HG03342 (cell line): ENCODE data around the gene TBX5.

ENCODE experiments used
- ATAC-seq: cut with Tn5 transposase; IDR thresholded peaks from one replicate; pipeline ENCODE4 v1.9.1; 2021; ENCODE audit warnings: mild to moderate bottlenecking, moderate library complexity; ENCODE audit not compliant: unreplicated experiment

Gene TBX5

DNA sequence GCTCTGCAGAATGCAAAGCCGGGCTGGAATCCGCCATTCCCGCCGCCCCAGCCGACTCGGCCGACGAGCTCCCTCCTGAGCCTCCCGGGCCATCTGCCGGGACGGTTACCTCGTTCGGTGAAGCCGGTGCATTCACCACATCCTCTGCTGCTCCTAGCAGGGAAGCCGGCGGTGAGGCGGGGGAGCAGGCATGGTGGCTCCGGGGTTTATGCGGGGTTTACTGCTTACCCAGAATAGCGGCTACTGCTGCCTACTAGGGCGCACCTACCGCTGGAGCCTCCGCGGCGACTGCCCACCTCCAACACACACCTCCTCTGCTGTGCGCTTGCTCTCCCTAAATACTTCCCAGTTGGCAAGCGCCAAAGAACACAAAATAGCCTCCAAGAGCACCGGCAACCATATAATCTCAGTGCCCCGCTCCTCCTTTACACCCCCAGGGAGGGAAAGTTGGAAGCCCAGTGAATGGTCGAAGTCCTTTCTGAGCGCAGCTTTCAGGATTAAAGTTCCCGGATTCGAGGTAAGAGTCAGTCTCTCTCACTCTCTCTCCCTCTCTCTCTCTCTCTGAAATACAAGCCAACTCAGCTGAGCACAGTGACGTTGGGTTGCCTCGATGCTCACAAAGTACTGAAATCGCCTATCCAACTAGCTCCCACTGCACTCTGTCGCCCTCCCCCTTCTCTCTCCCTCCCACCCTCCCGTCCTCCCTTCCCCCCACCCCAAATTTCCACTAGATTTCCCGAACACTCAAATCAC is at the start of gene TBX5:
Gene TBX5, minus strand, starts transcription at position 626 of the 753 bp plus-strand sequence. CDS start 2,246 bp downstream, outside the sequence.
- ATAC-seq = no peak

DNA sequence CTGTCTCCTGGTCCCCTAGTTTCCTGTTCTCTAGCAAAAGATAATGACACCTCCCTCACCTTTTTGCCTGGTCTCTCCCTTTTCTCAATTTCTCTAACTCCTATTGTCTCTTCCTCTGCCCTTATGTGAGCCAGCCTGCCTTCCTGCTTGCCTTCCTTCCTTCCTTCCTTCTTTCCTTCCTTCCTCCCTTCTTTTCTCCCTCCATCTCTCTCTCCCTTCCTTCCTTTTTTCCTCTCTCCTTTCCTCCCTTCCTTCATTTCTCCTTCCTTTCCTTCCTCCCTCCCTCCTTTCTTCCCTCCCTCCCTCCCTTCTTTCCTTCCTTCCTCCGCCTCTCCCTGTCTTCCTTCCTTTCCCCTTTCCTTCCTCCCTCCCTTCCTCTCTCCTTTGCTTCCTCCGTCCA is 45.7 kb upstream of the TBX5 start:
- ATAC-seq = no peak

DNA sequence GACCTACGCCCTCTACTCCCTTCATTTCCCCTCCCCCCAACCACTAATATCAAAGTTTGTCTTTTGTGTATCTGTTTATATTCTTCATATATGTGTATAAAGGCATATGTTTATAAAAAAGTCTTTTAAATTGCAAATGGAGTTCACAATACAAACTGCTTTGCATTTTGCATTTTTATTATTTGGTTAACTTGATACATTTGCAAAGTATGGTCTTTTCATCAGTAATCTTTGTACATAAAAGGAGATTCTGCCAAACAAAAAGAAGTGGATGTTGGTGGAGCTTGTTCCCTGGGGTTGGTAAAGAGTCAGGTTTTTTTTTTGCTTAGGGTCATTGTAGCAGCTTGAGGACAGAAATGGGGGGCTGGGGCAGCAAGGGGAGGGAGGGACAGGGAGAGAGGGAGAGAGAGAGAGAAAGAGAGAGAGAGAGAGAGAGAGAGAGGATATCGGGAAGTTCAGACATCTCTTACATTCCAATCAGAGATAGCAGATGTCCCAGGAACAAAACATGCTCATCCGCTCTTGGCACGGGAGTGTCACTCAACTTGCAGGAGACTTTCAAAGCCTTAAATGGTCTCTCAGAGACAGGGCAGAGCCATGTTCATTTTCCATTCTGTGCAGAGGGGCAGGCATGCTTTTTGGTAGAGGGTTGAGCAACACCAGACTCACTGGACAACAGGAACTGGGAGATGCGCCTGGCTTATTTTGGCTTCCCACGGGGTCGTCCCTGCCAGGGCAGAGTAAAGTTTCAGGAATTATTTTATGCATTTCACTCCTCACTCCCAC is 44.8 kb upstream of the TBX5 start:
- ATAC-seq = no peak

DNA sequence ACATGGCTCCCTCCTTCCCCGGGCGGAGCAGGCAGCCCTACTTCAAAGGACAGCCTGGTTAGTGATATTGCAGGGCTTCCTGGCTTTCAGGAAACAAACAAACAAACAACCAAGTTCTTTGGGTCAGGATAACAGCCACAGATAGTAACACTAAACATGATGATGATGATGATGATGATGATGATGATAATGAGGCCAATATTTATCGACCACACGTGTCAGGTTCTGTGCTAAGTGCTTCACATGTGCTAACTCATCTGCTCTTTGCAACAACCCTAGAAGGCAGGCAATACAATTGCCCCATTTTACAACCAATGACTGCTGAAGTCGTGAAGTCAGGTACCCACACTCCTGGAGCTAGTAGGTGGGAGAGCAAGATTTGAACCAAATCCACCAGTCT is 44.1 kb upstream of the TBX5 start:
- no peak for ATAC-seq

DNA sequence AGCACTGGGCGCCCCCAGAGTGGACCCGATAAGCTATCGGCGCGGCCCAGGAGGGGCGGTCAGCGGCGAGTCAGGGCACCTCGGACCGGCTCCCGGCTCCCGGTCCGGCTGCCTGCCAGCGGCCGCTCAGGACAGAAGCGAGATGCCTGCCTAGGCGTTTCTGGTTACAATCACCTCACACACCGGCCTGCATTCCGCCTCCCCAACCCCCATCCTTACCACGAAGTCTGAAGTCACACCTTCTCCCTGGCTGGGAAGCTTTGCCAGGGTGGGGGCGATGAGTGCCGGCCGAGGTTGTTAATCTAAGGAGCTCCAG is 42.6 kb upstream of the TBX5 start:
- ATAC-seq = no peak

DNA sequence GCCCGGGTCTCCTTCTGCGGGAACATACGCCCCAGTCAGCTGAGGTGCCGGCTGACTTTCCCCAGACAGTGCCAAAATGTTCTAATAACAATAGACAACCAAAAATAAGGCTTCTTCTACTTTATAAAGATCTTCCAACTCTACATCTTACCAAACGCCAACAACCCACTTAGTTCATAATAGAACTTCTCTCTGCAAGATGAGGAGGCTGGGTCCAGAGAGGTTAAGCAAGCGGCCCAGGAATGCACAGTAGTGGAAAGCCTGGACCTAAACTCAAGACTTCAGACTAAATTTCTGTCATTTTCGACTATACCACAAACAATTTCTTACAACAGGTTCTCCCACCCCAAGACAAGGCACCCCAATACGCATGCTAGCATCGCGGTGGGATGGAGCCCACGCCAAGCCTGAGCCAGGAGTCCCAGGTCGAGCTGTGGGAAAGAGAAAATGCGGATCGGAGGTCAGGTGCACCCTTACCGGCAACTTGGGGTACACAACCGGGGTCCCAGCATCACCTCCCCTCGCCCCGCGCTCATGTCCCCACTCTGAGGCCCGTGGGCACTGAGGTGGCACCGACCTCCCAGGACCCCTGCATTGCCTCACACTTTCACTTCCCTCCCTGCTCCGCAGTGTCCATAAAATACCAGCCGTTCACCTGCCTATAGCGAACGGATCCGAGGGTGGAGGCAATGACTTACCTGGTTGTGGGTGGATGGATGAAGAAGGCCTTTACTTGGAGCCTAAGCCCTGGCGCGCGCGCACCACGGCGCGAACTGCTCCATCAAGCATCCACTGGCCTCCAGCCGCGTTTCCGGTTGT is 42.1 kb upstream of the TBX5 start:
- ATAC-seq = no peak

DNA sequence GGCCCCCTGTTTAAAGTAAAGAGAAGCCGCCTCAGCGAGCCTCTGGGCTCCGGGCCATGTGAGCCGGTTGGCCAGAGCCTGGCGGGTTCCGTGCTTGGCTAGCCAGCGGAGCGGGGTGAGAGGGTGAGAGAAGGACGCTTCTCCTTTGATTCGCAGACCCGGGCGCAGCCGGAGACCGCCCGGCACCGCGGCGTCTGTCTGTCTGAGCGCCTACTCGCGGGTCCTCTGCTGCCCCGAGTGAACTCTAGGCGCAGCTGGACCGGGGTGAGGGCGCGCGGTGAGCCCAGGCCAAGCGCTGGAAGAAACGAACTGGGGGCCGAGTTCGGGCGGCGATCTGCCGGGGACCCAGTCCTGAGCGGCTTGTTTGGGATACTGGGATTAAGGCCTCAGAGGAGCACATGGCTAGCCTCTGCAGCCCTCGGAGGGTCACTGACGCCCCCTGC is 41.4 kb upstream of the TBX5 start:
- no peak for ATAC-seq

DNA sequence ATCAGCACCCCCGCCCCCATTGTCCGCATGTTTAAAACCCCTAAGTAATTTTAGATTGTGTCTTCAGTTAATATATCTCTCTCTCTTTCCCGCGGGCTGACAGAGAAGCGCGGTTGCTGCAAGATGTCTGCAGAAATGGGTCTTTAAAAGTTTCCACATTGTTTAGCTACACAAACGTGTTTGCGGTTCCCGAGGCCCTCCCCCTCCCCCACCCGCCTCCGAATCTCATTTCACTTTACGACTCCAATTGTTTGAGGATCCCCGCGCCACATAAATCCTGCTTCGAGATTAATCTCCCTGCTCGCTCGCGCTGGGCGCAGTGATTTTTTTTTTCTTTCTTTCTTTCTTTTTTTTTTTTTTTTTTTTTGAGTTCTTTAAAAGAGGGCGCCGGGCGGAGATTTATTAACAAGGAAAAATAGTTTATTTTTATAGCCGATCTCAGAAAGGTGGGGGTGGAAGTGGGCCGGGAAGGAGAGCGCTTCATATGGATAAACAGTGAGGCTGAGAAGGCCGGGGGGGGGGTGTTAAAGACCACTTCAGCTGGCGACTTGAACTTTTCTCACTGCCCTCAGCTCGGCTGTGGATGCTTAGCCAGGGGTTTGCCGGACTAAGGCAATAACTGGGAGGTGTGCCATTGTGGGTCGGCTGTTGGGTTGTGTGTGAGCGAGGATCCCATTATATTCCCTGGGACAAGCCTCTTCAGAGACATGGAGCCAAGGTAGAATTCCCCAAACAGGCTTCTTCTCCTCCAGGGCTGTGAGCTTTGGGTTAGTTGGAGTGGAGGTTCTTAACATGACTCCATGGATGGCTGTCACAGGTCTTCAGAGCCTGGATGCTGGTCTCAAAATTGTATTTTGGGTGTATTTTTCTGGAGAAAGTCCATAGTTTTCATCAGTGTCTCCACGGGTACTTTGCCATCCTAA is 39.7 kb upstream of the TBX5 start:
- no peak for ATAC-seq

DNA sequence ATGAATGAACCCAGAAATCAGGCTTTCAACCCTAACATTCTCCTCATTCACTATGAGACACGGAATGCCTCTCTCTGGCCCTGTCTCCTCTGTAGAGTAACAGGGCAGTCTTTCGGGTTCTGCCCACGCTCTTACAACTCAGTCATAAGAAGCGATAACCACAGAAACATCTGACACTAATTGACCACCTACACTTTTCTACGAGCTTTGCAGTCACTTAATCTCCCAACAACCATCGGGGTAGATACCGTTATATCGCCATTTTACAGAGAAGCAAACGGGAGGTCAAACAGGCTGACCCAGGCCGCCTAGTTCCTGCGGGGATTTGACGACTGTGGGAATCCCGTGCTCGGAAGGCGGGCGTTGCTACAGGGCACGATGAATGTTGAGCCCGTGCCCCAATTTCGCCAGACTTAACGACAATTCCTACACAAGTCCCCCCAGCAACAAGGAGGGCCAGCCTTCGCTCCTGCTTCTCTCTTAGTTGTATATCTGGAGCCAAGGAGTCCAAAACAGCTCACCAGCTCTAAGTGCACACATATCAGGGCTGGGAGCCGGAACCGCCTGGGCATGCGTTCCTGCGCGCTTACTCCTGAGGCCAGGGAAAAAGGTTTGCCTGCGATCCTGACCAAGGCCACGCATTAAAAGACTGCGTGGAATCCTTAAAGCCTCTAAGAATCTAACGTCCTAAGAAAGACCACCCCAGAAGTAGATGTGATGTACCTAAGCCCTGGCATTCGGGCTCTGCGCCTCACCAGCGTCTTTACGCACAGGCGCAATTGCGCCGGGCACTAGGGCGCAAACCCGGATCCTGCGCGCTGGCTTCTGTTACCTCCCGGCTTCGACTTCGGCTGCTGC is 38.7 kb upstream of the TBX5 start:
- ATAC-seq = no peak

DNA sequence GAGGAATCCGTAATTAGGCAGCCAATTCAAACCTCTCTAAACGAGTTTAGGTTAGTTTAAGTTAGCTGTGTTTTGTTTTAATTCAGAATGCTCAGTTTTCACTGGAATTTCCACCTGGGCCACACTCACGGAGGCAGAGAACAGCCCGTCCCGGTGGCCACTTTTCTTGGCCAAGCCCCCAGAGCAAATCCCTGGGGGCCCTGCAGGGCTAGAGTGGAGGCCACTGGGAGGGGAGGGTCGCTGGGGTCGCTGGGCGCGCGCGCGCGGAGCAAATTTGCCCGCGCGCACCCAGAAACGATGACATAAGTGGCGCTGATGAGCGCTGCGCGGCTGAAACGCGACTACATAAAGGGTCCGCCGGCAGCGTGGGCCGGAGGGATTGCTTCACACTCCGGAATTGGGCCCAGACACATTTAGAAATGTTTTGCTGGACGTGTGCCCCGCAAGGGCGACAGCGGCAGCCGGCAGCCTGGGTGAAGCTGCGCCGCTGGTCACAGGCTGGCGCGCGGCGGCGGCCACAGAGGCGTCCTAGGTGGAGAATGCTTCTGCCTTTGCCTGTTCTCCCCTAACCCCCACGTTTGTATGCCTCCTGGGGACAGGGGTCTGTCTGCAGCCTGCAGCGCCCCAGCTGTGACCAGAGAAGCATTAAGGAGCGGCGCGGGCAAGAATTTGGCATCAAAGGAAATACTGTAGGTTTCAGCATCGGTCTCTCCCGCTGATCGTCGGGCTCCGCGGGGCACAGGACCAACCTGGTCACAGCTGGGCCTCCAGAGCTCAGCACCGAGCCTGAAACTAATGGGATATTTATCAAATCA is 37.9 kb upstream of the TBX5 start:
- ATAC-seq = no peak

DNA sequence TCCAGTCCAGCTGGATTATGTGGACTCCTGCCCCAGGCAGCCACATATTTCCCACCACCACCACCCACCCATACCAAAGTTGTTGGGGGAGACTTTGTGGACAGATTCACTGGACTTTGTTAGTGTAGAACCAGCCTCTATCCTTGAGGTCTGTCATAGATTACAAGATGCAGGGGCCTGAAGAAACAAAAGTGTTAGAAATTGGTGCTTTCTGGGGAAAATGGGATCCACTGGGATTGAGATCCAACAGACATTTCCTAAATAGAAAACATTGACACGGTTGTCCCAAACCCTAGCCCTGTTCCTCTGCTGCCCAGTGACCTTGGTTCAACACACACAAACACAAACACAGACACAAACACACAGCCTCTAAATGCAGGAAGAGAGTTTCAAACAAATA is 36.6 kb upstream of the TBX5 start:
- no peak for ATAC-seq

DNA sequence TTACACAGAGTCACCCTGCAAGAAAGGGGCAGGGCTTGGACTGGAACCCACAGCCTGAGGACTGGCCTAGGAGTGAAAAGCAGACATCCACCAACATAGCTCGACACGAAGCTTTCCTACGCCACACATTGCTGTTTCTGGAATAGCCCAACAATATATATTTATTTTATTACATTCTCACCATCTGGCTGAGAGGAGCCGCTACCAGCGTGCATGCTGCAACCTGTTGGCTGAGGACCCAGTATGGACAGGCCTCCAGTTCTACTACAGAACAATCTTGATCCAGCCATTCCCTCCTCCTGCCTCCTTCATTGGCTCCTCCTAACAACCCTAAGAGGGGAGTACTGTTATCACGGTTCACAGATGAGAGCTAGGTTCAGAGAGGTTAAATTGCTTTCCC is 35.6 kb upstream of the TBX5 start:
- no peak for ATAC-seq

DNA sequence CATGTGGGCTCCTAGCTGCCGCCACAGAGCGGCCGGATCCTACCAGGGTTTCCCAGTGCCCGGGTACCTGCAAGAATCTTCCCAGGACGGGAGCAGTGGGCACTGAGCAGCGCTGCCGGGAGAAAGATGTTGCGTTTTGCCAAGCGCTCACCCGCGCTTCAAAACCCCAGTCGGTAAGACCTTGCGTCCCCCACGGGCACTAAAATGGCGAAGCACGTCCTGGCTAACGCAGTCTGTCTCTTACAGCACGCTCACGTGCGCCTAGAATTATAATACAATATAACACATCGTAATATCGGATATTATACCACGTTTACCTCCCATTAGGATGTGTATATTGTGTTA is 35.1 kb upstream of the TBX5 start:
- no peak for ATAC-seq

DNA sequence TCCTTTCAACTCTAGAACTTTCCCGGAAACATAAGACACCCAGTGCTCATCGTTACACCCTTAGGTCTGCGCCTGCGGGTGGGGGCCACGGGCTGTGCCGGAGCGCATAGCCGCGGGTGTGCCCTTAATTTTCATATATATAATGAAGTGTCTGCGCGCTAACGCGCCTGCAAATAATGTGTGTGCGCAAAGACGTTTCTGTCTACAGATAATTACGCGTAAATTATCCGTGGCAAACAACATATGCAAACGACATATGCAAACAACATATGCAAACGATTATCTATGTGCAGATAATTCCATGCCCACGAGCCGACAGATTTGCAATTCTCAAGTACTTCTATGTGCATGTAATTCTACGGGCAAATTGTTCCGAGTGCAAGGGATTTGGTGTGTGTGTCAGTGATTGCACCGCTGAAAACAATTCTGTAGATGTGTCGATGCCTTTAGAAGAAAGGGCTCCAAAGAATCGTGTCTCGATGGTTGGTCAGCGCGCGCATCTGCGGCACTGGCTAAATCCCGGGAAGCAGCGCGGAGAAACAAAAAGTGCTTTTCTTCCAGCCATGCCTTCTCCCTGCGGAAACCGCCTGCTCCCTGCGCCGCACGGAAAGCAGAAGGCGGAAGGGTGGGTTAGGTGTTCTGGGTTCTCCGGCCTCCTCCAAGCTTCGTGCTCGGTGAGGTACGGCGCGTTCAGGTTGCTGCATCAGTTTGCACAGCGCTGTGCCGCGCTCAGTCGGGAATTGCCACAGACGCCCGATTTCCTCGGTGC is 34.5 kb upstream of the TBX5 start:
- no peak for ATAC-seq

DNA sequence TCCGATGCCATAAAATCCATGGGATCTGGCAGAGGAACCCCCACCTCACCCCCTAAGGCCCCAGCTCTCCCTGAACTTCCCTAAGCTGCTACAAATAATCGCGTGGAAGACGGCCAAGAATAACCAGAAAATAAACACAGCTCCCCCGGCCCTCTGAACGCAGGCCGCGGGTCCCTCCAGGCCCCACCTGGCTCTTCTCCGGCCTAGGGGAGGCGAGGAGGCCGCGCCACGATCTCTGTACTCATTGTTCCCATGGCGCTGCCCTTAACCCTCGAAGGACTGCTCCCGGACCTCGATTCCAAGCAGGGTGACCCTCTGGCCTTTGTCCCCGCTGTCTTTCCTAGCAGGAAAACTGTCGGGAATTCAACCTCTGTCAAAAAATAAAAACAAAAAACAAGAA is 33.9 kb upstream of the TBX5 start:
- ATAC-seq = no peak

DNA sequence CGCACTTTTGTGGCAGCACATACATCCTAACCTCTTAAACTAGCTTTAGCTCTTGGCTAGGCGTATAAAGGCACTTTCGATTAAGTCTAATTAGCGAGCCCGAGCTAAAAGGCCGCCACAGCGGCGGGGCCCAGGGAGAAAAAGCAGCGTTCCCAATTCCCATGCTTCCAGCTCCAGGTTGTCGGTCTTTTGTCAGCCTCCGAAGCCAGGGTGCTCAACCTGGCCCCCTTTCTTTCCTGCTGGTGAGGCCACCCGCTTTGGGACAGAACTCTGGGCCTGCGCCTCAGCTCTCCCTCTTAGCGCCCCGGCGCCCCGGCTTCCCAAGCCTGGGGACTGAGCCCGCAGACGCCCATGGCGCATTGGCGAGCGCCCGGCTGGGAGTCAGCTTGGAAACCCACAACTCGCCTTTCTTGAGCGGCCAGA is 33.3 kb upstream of the TBX5 start:
- ATAC-seq = no peak

DNA sequence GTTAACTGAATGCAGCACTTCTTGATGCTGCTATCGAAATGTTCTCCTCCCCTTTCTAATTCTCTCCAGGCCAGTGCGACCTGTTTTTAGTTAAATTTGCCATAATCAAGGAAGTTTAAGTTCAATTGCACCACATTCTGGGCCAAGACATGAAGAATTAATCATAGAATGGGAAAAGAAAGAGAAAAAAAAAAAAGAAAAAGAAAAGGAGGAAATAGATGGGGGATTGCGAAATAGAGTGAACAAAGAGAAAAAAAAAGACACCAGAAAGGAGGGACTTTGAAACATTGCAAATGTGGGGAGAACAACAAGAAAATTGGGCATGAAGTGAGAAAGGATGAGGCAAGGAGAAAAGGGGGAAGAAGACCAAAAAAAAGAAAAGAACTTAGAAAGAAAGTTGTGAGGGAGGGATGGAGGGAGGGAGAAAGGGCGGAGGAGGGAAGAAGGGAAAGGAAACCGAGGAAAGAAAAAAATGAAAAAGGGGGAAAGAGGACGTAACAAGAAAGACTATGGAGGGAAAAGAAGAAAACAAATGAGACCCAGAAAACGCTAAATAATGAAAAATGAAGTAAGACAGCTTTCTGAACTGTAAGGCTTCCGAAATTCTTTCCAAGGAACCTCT is 32.8 kb upstream of the TBX5 start:
- no peak for ATAC-seq

DNA sequence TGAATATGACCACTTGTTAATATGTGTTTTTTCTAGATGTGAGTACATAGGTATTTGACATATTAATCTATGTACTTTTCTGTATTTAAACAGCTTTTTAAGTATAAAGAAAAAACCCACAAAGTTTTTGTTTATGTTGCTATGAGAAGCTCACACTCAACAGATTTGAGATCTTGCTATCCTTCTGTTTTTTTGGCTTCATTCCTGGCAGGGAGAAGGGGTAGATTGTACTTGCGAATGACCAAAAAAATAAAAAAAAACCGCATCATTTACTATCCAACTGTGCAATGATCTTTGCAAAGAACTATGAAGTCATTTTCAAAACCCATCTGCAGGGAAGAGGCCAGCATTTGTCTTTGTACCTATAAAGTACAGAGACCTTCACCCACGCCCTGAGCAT is 28.4 kb upstream of the TBX5 start:
- ATAC-seq = no peak
